Mucosa of descending colon (tissue), 3 donors: ENCODE results near the gene SAMD4B. TPM values are rescaled to one million over a fixed set of nuclear protein-coding genes. Genes with fewer than 3 reads are reported as not detected.
A peak's percentile ranks its signal among the peaks of the same experiment; 100 is the strongest.

Experiments
- ATAC-seq: fragments of 200-7000 bp; cut with Tn5 transposase; one replicate; pipeline ENCODE4 v1.9.1; 2020; ENCODE audit warnings: mild to moderate bottlenecking, moderate library complexity
- DNase-seq, 3 donors: peaks; one replicate each; pipeline ENCODE4 v3.0.0-alpha.2; 2020
- H3K36me3 ChIP-seq: fragments of 200-600 bp; one replicate; pipeline ENCODE4 v1.8.0; 2021; ENCODE audit warnings: low read depth, mild to moderate bottlenecking
- H3K4me1 ChIP-seq: fragments of 200-600 bp; one replicate; pipeline ENCODE4 v1.8.0; 2021; ENCODE audit warnings: low read depth, mild to moderate bottlenecking
- H3K4me3 ChIP-seq: fragments of 200-600 bp; one replicate; pipeline ENCODE4 v1.8.0; 2021; ENCODE audit warnings: mild to moderate bottlenecking
- H3K9me3 ChIP-seq: fragments of 200-600 bp; one replicate; pipeline ENCODE4 v1.8.0; 2021; ENCODE audit warnings: mild to moderate bottlenecking
- CTCF ChIP-seq: fragments of 200-600 bp; IDR thresholded peaks from one replicate; pipeline ENCODE4 v1.8.0; 2022; ENCODE audit warnings: antibody characterized with exemption, mild to moderate bottlenecking
- intact Hi-C, 2 donors: fragments of 100-400 bp; cut with DNase I in 1 of 2; cut with micrococcal nuclease in 1 of 2; formaldehyde crosslinking; loops; one replicate each; pipeline versions ENCODE4 v1.11.0 to v1.11.1; 2022; cut with DNase I, micrococcal nuclease
- long read RNA-seq, 2 donors: library from polyadenylated mRNA; unstranded; transcript quantifications; one replicate each; pipeline ENCODE4 v2.0.0, GENCODE V29; 2019 to 2021
- total RNA-seq, 3 donors: library from RNA; stranded (reverse); fragmentation: NEBNext Ultra II Directional in 2 of 3; extraction: Animal tissue kit (Norgen Biotek cat#: 25700) in 2 of 3; gene quantifications; one replicate each; pipeline versions ENCODE4 v1.2.1 to v1.2.4, GENCODE V29; 2021 to 2023
- donor health status: DM: no; HTN: no; CAD: no; lungs with moderate emphysema.
- donor health status: DM: no; HTN: no; CAD: no.
- donor health status: DM: no; HTN: yes; CAD: no.

Gene SAMD4B
- 10 to 100 TPM; 55.1 to 91.5 (median 67.4) TPM for total RNA-seq
- long read RNA-seq, donor 1, partial matches to known transcripts = 44 of 101 reads
- long read RNA-seq, donor 1, other reads (novel, unspliced or antisense) = 49 of 101 reads
- long read RNA-seq, donor 2, partial matches to known transcripts = 2 of 11 reads
- long read RNA-seq, donor 2, other reads (novel, unspliced or antisense) = 8 of 11 reads

- peaks cover 19% of the 10 kb centered on the region for H3K4me1 ChIP-seq
- intact Hi-C loops = no loop called here
- TF ChIP-seq CTCF = peak; percentile 77
These were observed at the start of gene SAMD4B for GRCh38 chr19:39341719-39342604. Gene SAMD4B (plus strand): TSS chr19:39342421. CDS start chr19:39356894, 14,473 bp downstream.

GRCh38 chr19:39293394-39293793, 48.8 kb upstream of the SAMD4B start:
- H3K4me3 ChIP-seq = no peak overlapping the region
- no peak for TF ChIP-seq CTCF
- DNase-seq (no peak), ATAC-seq (no peak)
- H3K4me1 ChIP-seq = no peaks in the 10 kb centered on the region
- no peaks in the 10 kb centered on the region for H3K9me3 ChIP-seq
- intact Hi-C loops = no loop called here
- no peaks in the 10 kb centered on the region for H3K36me3 ChIP-seq

More at GRCh38 chr19:39341719-39342604, at the start of gene SAMD4B:
- DNase-seq = peak; percentile 98 to 100 (median 99)
- peak; percentile 97 for ATAC-seq
- Histone ChIP-seq H3K4me3 (peak within 1 kb of the TSS; percentile 68), H3K36me3 (no peaks in the 10 kb centered on the region), H3K9me3 (no peaks in the 10 kb centered on the region)

GRCh38 chr19:39296055-39296645, 46.1 kb upstream of the SAMD4B start, which contains the start of gene IFNL1:
Gene IFNL1 (plus strand): TSS chr19:39296407. CDS start chr19:39296422, 15 bp downstream.
- Histone ChIP-seq H3K36me3 (no peaks in the 10 kb centered on the region), H3K4me3 (no peak within 1 kb of the TSS), H3K4me1 (no peaks in the 10 kb centered on the region), H3K9me3 (no peaks in the 10 kb centered on the region)
- ATAC-seq (peak; percentile 42), DNase-seq (no peak)
- intact Hi-C loops = no loop called here
- TF ChIP-seq CTCF = no peak

- Histone ChIP-seq H3K4me3 (no peak overlapping the region), H3K36me3 (no peaks in the 10 kb centered on the region), H3K9me3 (no peaks in the 10 kb centered on the region), H3K4me1 (no peaks in the 10 kb centered on the region)
- DNase-seq (no peak), ATAC-seq (no peak)
- TF ChIP-seq CTCF = no peak
- intact Hi-C loops = no loop called here
These were observed 45.3 kb upstream of the SAMD4B start for GRCh38 chr19:39296906-39297305.

GRCh38 chr19:39297931-39298634, 44.1 kb upstream of the SAMD4B start:
- intact Hi-C loops = no loop called here
- Histone ChIP-seq H3K4me1 (no peaks in the 10 kb centered on the region), H3K36me3 (no peaks in the 10 kb centered on the region), H3K9me3 (no peaks in the 10 kb centered on the region), H3K4me3 (no peak overlapping the region)
- peak; percentile 32 to 80 (median 61) for DNase-seq
- no peak for TF ChIP-seq CTCF
- peak; percentile 88 for ATAC-seq
